ENCODE measurements around the gene CLEC3B.

DNA sequence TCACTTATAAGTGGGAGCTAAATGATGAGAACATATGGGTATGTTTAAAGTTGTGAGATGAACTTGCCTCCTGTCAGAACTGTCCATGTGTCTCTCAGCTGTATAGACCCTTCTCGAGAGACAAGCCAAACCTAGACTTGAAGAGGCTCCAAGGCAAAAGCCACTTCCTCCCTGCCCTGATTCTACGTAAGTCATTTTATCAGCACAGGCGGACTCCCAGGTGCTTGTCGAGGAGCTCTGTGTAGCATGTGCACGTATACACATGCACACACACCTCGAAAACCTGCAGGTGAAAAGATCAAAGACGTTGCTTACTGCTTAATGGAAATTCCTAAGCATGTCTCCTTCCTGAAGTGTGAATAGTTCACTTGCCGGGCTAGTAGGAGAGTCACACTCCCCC is 5.6 kb upstream of the CLEC3B start:
- TF ChIP-seq, protein P1, sequence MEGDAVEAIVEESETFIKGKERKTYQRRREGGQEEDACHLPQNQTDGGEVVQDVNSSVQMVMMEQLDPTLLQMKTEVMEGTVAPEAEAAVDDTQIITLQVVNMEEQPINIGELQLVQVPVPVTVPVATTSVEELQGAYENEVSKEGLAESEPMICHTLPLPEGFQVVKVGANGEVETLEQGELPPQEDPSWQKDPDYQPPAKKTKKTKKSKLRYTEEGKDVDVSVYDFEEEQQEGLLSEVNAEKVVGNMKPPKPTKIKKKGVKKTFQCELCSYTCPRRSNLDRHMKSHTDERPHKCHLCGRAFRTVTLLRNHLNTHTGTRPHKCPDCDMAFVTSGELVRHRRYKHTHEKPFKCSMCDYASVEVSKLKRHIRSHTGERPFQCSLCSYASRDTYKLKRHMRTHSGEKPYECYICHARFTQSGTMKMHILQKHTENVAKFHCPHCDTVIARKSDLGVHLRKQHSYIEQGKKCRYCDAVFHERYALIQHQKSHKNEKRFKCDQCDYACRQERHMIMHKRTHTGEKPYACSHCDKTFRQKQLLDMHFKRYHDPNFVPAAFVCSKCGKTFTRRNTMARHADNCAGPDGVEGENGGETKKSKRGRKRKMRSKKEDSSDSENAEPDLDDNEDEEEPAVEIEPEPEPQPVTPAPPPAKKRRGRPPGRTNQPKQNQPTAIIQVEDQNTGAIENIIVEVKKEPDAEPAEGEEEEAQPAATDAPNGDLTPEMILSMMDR (conservative IDR thresholded peaks at IDR 0.05; ENCODE audit: low read depth, low read length) = no peak
- no peak for TF ChIP-seq EZH2 (IDR thresholded peaks at IDR 0.05; ENCODE audit: low read length, unreplicated experiment)
